OCI-LY7 (cell line): ENCODE data around the gene GRIA1. TPM values are rescaled to one million over a fixed set of nuclear protein-coding genes. Genes with fewer than 3 reads are reported as not detected.

ENCODE experiments used
- BruUV-seq: library from RNA; stranded (reverse); fragments of 400-500 nt; replicated peaks from 2 replicates; lab custom pipeline; 2021; lab: Mats Ljungman, UMichigan
- CTCF ChIA-PET: fragments of 300-600 bp; sonication (Branson Sonifier 250); formaldehyde crosslinking; loops from one replicate; lab custom pipeline; 2022; ENCODE audit warnings: antibody characterized with exemption; ENCODE audit not compliant: unreplicated experiment; lab: Charles Lee
- POLR2A ChIA-PET: fragments of 300-600 bp; sonication (Branson Sonifier 250); formaldehyde crosslinking; loops from one replicate; lab custom pipeline; 2022; ENCODE audit warnings: antibody characterized with exemption; lab: Charles Lee
- DNase-seq: peaks from one replicate; pipeline ENCODE4 v3.0.0-alpha.2; 2015; ENCODE audit warnings: low spot score
- H2AFZ ChIP-seq: fragments of 200-600 bp; sonication (generic), shearing (Covaris generic); 2 replicates; pipeline ENCODE4 v1.6.1; 2014; ENCODE audit warnings: mild to moderate bottlenecking, antibody characterized with exemption, low read length, moderate library complexity
- H3K27ac ChIP-seq: fragments of 200-600 bp; sonication (generic); 2 replicates; pipeline ENCODE4 v1.5.1; 2014; ENCODE audit warnings: mixed run types, low read depth, mild to moderate bottlenecking, moderate library complexity, low read length, inconsistent platforms; ENCODE audit not compliant: poor library complexity, severe bottlenecking
- H3K36me3 ChIP-seq: fragments of 200-600 bp; sonication (generic); 2 replicates; pipeline ENCODE4 v1.6.1; 2014; ENCODE audit warnings: mild to moderate bottlenecking, antibody characterized with exemption, low read length, moderate library complexity, mixed read lengths; ENCODE audit not compliant: insufficient read depth
- H3K4me1 ChIP-seq: fragments of 200-600 bp; sonication (generic); 2 replicates; pipeline ENCODE4 v1.5.1; 2014; ENCODE audit warnings: mild to moderate bottlenecking, low read length; ENCODE audit not compliant: insufficient read depth, poor library complexity, severe bottlenecking
- H3K4me2 ChIP-seq: fragments of 200-600 bp; sonication (generic); 2 replicates; pipeline ENCODE4 v1.6.1; 2014; ENCODE audit warnings: mild to moderate bottlenecking, low read length
- H3K4me3 ChIP-seq: fragments of 200-600 bp; sonication (generic); 2 replicates; pipeline ENCODE4 v1.5.1; 2014; ENCODE audit warnings: mild to moderate bottlenecking, low read depth, low read length; ENCODE audit not compliant: poor library complexity, severe bottlenecking
- H3K79me2 ChIP-seq: fragments of 200-600 bp; sonication (generic); 2 replicates; pipeline ENCODE4 v1.6.1; 2016; ENCODE audit warnings: low read depth, mild to moderate bottlenecking, low read length, moderate library complexity, mixed read lengths; ENCODE audit not compliant: insufficient read depth
- H3K9me2 ChIP-seq: fragments of 200-600 bp; sonication (generic); 2 replicates; pipeline ENCODE4 v1.6.1; 2016; ENCODE audit warnings: mild to moderate bottlenecking, low read length, mixed read lengths; ENCODE audit not compliant: insufficient read depth
- H3K9me3 ChIP-seq: fragments of 200-600 bp; sonication (generic); 2 replicates; pipeline ENCODE4 v1.6.1; 2014; ENCODE audit warnings: mild to moderate bottlenecking, mixed run types, low read length, mixed read lengths
- H4K20me1 ChIP-seq: fragments of 200-600 bp; sonication (generic); 2 replicates; pipeline ENCODE4 v1.6.1; 2014; ENCODE audit warnings: mild to moderate bottlenecking, antibody characterized with exemption, low read length, moderate library complexity, mixed read lengths; ENCODE audit not compliant: insufficient read depth
- EZH2phosphoT487 ChIP-seq: fragments of 200-600 bp; sonication (generic); IDR thresholded peaks from 2 replicates; pipeline ENCODE4 v1.6.1; 2018; ENCODE audit warnings: low read depth, borderline replicate concordance, mild to moderate bottlenecking, mixed run types, antibody characterized with exemption, low read length, moderate library complexity, mixed read lengths
- intact Hi-C: fragments of 100-400 bp; cut with micrococcal nuclease; formaldehyde crosslinking; loops from one replicate; pipeline ENCODE4 v1.10.0; 2022; ENCODE audit not compliant: unreplicated experiment
- total RNA-seq, 2 experiments: library from RNA; depleted of rRNA in 1 of 2; stranded (reverse); fragments of >200 nt in 1 of 2; shearing (Covaris generic) in 1 of 2; gene quantifications; 2 replicates each; pipeline ENCODE4 v1.2.3, GENCODE V29; 2014 to 2022
- TF ChIP-seq, protein P1 (sequence below): fragments of 200-600 bp; sonication (generic); conservative IDR thresholded peaks from 2 replicates; pipeline ENCODE4 v1.5.1; 2014; ENCODE audit warnings: mild to moderate bottlenecking, antibody characterized with exemption, low read length, moderate library complexity, mixed read lengths

Gene GRIA1
- total RNA-seq, 2 experiments from 2014 or later = not detected

DNA sequence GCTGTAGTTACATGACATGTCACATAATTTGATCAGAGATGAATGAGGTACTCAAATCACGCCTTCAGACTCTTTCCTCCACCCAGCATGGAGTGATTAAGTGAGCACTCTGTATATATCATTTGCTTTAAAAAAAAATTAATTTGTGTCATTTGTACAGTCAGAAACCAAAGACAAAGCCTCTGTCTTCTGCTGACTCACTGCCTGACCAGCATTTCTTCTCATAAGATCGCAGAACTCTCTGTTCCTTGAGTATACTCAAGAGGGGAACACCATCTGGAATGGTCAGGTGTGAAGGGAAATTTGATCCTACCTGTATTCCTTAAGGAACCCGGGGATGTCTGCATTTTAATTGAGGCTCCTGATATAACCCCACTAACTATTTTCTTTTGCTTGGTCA lies 293.8 kb downstream of the GRIA1 start:
- no peak for DNase-seq
- CTCF ChIA-PET = no interaction called here
- H4K20me1 ChIP-seq = no peaks in the 10 kb centered on the region
- intact Hi-C loops = no loop called here
- no peak overlapping the region for H3K27ac ChIP-seq
- POLR2A ChIA-PET = no interaction called here
- H3K4me2 ChIP-seq = no peak overlapping the region
- no peak for TF ChIP-seq EZH2phosphoT487
- TF ChIP-seq, protein P1, sequence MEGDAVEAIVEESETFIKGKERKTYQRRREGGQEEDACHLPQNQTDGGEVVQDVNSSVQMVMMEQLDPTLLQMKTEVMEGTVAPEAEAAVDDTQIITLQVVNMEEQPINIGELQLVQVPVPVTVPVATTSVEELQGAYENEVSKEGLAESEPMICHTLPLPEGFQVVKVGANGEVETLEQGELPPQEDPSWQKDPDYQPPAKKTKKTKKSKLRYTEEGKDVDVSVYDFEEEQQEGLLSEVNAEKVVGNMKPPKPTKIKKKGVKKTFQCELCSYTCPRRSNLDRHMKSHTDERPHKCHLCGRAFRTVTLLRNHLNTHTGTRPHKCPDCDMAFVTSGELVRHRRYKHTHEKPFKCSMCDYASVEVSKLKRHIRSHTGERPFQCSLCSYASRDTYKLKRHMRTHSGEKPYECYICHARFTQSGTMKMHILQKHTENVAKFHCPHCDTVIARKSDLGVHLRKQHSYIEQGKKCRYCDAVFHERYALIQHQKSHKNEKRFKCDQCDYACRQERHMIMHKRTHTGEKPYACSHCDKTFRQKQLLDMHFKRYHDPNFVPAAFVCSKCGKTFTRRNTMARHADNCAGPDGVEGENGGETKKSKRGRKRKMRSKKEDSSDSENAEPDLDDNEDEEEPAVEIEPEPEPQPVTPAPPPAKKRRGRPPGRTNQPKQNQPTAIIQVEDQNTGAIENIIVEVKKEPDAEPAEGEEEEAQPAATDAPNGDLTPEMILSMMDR = no peak
- H3K4me1 ChIP-seq = no peaks in the 10 kb centered on the region
- H3K36me3 ChIP-seq = no peaks in the 10 kb centered on the region
- no TSS peak for BruUV-seq
- H2AFZ ChIP-seq = no peak overlapping the region
- no peak overlapping the region for H3K4me3 ChIP-seq
- H3K79me2 ChIP-seq = no peaks in the 10 kb centered on the region
- H3K9me2 ChIP-seq = no peaks in the 10 kb centered on the region
- H3K9me3 ChIP-seq = no peaks in the 10 kb centered on the region

DNA sequence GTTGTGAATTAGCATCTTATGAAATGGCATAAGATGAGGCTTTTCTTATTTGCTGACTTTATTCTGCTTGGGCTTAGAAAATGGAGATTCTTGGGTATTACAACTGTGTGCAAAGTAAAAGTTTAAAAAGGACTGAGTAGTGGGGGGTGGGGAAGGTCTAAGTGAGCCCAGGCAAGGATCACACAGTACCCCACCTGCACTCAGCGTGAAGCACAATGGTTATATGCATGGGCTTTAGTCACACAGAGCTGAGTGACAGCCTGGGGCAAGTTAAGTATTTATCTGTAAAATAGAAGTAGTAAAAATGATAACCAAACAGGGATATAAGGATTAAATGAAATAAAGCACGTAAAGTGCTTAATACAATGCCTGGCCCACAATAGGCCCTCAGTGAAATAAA lies 300.9 kb downstream of the GRIA1 start:
- DNase-seq = no peak
- H3K79me2 ChIP-seq = no peaks in the 10 kb centered on the region
- no peak overlapping the region for H3K27ac ChIP-seq
- ChIA-PET CTCF (no interaction called here), POLR2A (no interaction called here)
- H3K4me2 ChIP-seq = no peak overlapping the region
- intact Hi-C loops = no loop called here
- H3K36me3 ChIP-seq = no peaks in the 10 kb centered on the region
- TF ChIP-seq, protein P1 = no peak
- no peak for TF ChIP-seq EZH2phosphoT487
- H4K20me1 ChIP-seq = no peaks in the 10 kb centered on the region
- no TSS peak for BruUV-seq
- H2AFZ ChIP-seq = no peak overlapping the region
- no peaks in the 10 kb centered on the region for H3K4me1 ChIP-seq
- H3K4me3 ChIP-seq = no peak overlapping the region
- no peaks in the 10 kb centered on the region for H3K9me3 ChIP-seq
- H3K9me2 ChIP-seq = no peaks in the 10 kb centered on the region

DNA sequence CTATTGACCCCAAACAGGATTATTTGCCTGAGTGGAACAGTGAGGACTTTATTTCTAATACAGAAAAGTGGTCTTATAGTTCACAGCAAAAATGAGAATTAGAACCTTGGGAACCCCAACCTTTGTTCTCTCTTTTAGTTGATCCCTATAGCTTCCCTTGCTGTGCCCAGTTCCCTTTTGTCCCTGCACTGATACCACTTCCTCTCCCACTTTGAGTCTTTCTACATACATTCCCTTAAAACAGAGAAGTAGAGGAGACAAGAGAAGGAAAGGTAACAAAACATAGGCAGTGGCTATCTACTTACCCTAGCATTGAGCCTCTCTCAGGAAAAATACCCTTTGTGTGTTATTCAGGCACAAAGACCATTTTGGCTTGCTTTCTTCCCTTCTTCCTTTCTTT lies 301.8 kb downstream of the GRIA1 start:
- H3K27ac ChIP-seq = no peak overlapping the region
- no peaks in the 10 kb centered on the region for H3K36me3 ChIP-seq
- intact Hi-C loops = no loop called here
- no peak overlapping the region for H3K4me2 ChIP-seq
- no peaks in the 10 kb centered on the region for H3K9me3 ChIP-seq
- no peaks in the 10 kb centered on the region for H3K4me1 ChIP-seq
- H4K20me1 ChIP-seq = no peaks in the 10 kb centered on the region
- ChIA-PET POLR2A (interaction anchor here (0.6 to 0.7 kb wide), 2 partner anchors 297 to 515 kb away, joined by 3 read pairs; no protein-coding TSS in a partner anchor), CTCF (interaction anchor here (0.6 kb wide), 1 partner anchor 189 kb away, joined by 6 read pairs; no protein-coding TSS in a partner anchor)
- no peaks in the 10 kb centered on the region for H3K9me2 ChIP-seq
- BruUV-seq = no TSS peak
- DNase-seq = no peak
- TF ChIP-seq, protein P1 = no peak
- TF ChIP-seq EZH2phosphoT487 = no peak
- no peaks in the 10 kb centered on the region for H3K79me2 ChIP-seq
- no peak overlapping the region for H3K4me3 ChIP-seq
- H2AFZ ChIP-seq = no peak overlapping the region
